ENCODE measurements around the gene NGRN.

The NGRN gene

GRCh38 chr15:90265271-90266060, at the start of gene NGRN:
NGRN (plus strand) TSS chr15:90265672; CDS start chr15:90265713, 41 bp downstream.
- peak; percentile 78 to 93 for DNase-seq

GRCh38 chr15:90217671-90218394, 47.6 kb upstream of the NGRN start:
- DNase-seq = no peak

- DNase-seq = peak; percentile 10 to 19
Observed at GRCh38 chr15:90219421-90220141, 45.9 kb upstream of the NGRN start.

GRCh38 chr15:90221246-90221900, 44.1 kb upstream of the NGRN start:
- peak; percentile 67 to 75 for DNase-seq

- no peak for DNase-seq
Observed at GRCh38 chr15:90222547-90222946, 42.9 kb upstream of the NGRN start.

GRCh38 chr15:90223441-90224165, 41.9 kb upstream of the NGRN start:
- DNase-seq = no peak

- no peak for DNase-seq
Observed at GRCh38 chr15:90225047-90225446, 40.4 kb upstream of the NGRN start.

GRCh38 chr15:90225504-90226234, 39.8 kb upstream of the NGRN start:
- no peak for DNase-seq

GRCh38 chr15:90227336-90227735, 38.1 kb upstream of the NGRN start:
- no peak for DNase-seq

- DNase-seq = no peak
Observed at GRCh38 chr15:90227816-90228772, 37.4 kb upstream of the NGRN start.

GRCh38 chr15:90228960-90229359, 36.5 kb upstream of the NGRN start:
- DNase-seq = no peak

- DNase-seq = no peak
Observed at GRCh38 chr15:90230071-90230494, 35.4 kb upstream of the NGRN start.

- DNase-seq = no peak
Observed at GRCh38 chr15:90230610-90231009, 34.9 kb upstream of the NGRN start.

GRCh38 chr15:90231028-90232017, 34.1 kb upstream of the NGRN start:
- DNase-seq = no peak

- no peak for DNase-seq
Observed at GRCh38 chr15:90232196-90232595, 33.3 kb upstream of the NGRN start.

GRCh38 chr15:90232941-90233386, 32.5 kb upstream of the NGRN start:
- DNase-seq = no peak

GRCh38 chr15:90233387-90234095, 31.9 kb upstream of the NGRN start, which contains the start of gene CIB1:
CIB1 (minus strand) TSS chr15:90233941; CDS start chr15:90233885, 56 bp downstream.
- DNase-seq = peak; percentile 94
